Measurements from ENCODE around the gene TOR2A. TPM values are rescaled to one million over a fixed set of nuclear protein-coding genes. Genes with fewer than 3 reads are reported as not detected.

TOR2A gene
- total RNA-seq, 1 donor: 4.8 TPM

DNA sequence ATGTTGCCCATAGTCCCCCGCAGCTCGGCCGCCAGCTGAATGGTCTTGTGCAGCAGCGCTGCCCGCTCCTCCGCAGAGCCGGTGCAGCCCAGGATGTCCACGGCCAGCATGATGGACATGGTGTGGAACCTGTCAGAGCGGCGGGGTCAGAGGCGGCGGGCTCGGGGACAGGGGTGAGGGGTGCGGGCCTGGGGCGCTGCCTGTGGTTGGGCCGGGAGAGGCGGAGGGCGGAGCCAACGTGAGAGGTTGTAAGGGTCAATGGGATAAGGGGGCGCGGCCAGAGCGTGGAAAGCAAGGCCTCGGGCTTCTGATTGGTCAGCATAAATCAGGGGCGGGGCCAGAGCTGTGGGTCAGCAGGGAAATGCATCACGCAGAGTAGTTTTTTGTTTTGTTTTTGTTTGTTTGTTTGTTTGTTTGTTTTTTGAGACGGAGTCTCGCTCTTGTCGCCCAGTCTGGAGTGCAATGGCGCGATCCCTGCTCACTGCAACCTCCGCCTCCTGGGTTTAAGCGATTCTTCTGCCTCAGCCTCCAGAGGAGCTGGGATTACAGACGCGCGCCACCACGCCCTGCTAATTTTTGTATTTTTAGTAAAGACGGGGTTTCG is 6.8 kb upstream of the TOR2A start:
- H3K4me3 ChIP-seq (ENCODE audit: low read depth, low read length): no peak overlapping the region
- no peak for DNase-seq (ENCODE audit: low read depth)
- TF ChIP-seq, protein P1, sequence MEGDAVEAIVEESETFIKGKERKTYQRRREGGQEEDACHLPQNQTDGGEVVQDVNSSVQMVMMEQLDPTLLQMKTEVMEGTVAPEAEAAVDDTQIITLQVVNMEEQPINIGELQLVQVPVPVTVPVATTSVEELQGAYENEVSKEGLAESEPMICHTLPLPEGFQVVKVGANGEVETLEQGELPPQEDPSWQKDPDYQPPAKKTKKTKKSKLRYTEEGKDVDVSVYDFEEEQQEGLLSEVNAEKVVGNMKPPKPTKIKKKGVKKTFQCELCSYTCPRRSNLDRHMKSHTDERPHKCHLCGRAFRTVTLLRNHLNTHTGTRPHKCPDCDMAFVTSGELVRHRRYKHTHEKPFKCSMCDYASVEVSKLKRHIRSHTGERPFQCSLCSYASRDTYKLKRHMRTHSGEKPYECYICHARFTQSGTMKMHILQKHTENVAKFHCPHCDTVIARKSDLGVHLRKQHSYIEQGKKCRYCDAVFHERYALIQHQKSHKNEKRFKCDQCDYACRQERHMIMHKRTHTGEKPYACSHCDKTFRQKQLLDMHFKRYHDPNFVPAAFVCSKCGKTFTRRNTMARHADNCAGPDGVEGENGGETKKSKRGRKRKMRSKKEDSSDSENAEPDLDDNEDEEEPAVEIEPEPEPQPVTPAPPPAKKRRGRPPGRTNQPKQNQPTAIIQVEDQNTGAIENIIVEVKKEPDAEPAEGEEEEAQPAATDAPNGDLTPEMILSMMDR (IDR thresholded peaks at IDR 0.05; ENCODE audit: insufficient read depth, low read length): no peak

DNA sequence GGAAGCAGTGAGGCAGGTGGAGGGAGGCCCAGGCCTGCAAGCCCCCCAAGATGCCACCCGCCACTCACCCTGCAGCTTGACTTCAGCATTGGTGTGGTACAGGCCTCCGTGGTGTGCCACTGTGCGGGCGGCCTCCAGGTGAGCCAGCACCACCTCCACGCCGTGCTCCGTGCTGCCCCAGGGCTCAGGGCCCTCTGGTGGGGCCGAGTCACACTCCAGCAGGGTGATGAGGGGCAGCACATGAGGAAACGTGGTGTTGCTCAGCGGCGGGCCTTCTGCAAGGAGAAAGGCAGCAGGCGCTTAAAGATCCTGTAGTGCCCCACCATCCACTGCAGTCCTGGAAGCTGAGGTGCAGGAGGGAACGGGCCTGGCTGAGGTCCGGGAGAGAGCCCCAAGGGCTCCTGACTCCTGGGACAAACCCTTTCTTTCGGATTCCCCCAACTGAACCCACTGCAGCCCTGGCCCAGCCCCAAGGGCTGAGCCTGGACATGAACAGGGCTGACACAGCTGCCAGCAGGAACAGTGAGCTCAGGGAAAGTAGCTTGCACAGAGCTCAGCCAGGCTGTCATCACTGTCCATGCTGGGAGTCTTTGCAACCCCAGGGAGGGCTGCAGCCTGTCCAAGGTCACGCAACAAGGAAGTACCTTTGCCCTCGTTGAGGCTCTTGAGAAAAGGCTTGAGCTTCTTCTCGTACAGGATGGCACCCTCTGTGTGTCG is 4.7 kb upstream of the TOR2A start:
- peak; percentile 23 for DNase-seq (ENCODE audit: low read depth)
- no peak overlapping the region for H3K4me3 ChIP-seq (ENCODE audit: low read depth, low read length)
- TF ChIP-seq, protein P1 (IDR thresholded peaks at IDR 0.05; ENCODE audit: insufficient read depth, low read length): no peak

DNA sequence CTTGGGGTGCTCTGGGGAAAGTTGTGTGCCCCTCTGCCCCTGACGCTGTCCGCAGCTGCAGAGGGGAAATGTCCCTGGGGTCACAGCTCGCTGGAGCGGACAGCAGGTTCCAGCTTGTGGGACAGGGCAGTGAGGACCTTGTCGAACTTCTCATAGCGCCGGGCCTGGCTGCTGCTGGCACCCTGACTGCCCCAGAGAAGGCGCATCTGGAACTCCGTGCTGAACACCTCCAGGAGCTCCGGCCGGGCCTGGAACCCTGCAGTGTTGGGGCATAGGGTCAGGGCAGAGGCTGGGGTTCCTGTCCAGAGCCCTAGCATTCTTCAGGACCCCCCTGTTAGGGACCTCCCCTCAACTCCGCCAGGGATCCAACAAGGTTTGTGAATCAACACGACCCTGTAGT is 3.6 kb upstream of the TOR2A start:
- DNase-seq (ENCODE audit: low read depth): no peak
- TF ChIP-seq, protein P1 (IDR thresholded peaks at IDR 0.05; ENCODE audit: insufficient read depth, low read length): no peak

DNA sequence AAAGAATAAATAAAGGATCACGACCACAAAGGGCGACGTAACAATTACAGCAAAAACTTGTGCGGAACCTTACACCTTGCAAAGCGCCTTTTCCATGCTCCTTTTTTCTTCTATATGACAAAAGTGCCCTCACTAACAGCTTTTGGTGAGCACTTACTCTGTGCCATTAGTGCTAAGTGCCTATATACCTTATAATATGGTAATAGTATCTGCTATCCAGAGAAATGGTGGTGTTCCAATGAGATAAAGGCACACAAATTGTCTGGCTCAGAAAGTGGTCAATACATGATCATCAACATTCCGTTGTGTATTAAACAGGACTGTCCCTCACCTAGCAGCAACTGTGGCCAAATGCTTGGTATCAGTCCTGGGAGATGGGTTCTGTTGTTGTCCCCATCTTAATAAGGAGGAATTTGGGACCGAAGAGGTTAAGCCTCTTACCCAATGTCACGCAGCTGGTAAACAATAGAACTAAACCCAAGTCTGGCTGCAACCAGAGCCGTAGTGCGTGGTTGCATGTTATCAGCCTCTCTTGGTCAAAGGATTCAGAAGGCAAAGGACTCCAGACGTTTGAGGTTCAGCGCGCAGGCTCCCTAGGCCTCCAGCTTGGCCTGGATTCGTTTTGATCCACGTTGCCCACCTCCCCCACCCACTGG is 564 bp upstream of the TOR2A start:
- peak overlapping the region; percentile 22 for H3K4me3 ChIP-seq (ENCODE audit: low read depth, low read length)
- TF ChIP-seq, protein P1 (IDR thresholded peaks at IDR 0.05; ENCODE audit: insufficient read depth, low read length): no peak
- DNase-seq (ENCODE audit: low read depth): peak; percentile 41

More for the DNA sequence above, 3.6 kb upstream of the TOR2A start:
- no peak overlapping the region for H3K4me3 ChIP-seq (ENCODE audit: low read depth, low read length)

DNA sequence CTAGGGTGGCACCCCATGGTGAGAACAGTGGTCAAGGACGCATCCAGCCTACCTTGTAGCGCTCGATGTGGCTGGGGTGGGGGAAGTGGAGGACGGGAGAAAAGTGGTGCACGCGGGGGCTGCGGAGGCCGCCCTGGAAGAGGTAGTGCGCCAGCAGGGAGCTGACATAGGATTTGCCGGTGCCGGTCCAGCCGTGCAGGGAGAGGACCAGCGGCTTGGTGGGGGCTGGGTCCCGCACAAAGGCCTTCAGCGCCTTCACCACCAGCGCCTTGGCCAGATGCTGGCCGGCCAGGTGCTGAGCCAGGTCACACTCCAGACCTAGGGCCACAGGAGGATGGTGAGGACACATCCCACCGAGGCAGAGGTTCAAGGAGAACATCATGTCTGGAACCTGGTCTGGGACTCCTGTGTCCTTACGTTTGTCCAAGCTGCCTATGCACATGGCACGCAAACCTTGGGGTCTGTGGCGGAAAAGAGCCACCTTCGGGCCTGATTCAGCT is 797 bp downstream of the TOR2A start:
- peak overlapping the region; percentile 78 for H3K4me3 ChIP-seq (ENCODE audit: low read depth, low read length)
- TF ChIP-seq, protein P1 (IDR thresholded peaks at IDR 0.05; ENCODE audit: insufficient read depth, low read length): no peak
- DNase-seq (ENCODE audit: low read depth): no peak

DNA sequence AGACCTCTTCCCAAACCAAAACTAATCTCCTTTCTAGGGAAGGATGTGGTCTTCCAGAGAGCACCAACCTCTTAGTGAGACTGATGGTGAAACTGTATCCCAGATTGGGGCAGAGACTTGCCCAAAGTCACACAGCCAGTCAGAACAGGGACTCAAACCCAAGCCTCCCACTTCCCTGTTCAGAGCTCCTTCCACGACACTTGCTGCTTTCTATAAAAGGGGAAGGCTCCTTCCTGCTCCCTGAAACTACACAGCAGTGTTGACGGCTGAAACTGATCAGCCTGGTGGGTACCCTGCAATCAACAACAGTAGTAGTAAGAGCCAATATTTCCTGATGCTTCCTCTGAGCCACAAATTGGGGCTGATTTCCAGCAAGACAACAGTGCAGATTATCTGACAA is 1.5 kb downstream of the TOR2A start:
- TF ChIP-seq, protein P1 (IDR thresholded peaks at IDR 0.05; ENCODE audit: insufficient read depth, low read length): no peak
- no peak overlapping the region for H3K4me3 ChIP-seq (ENCODE audit: low read depth, low read length)
- no peak for DNase-seq (ENCODE audit: low read depth)
